ENCODE data around the gene EME2.
A peak's percentile ranks its signal among the peaks of the same experiment; 100 is the strongest.

Gene EME2

GRCh38 chr16:1769402-1770300 lies 3.0 kb upstream of the EME2 start:
- peaks cover 64% of the 10 kb centered on the region for H3K36me3 ChIP-seq (ENCODE audit: insufficient read depth, low read length)

GRCh38 chr16:1770328-1771187 lies 2.1 kb upstream of the EME2 start:
- Histone ChIP-seq H3K27me3 (ENCODE audit: insufficient read depth, low read length, poor library complexity) (no peaks in the 10 kb centered on the region), H3K4me2 (ENCODE audit: insufficient read depth, low read length) (peak overlapping the region; percentile 22; the same call in 1 of the 2 replicates), H3K4me1 (ENCODE audit: insufficient read depth, low read length) (peaks cover 31% of the 10 kb centered on the region), H3K4me3 (ENCODE audit: low read depth in 1 of 2, low read length in 2 of 2) (no peak overlapping the region), H3K27ac (ENCODE audit: low read length) (no peak overlapping the region), H4K20me1 (ENCODE audit: insufficient read depth, low read length) (peaks cover 29% of the 10 kb centered on the region), H3K9ac (ENCODE audit: low read depth, low read length) (no peak overlapping the region), H3K79me2 (ENCODE audit: insufficient read depth, low read length) (peaks cover 42% of the 10 kb centered on the region), H2AFZ (ENCODE audit: low read depth, low read length) (no peak overlapping the region), H3K36me3 (ENCODE audit: insufficient read depth, low read length) (peaks cover 64% of the 10 kb centered on the region), H3K9me3 (ENCODE audit: insufficient read depth, low read length, severe bottlenecking) (no peaks in the 10 kb centered on the region)
- DNase-seq = no peak
- no peak for ATAC-seq (ENCODE audit: insufficient read depth, low read depth)
- TF ChIP-seq CTCF (IDR thresholded peaks at IDR 0.05; ENCODE audit: borderline replicate concordance, extremely low read depth, low read length, poor library complexity, severe bottlenecking) (no peak), EZH2 (IDR thresholded peaks at IDR 0.05; ENCODE audit: borderline replicate concordance, low read depth, low read length, severe bottlenecking) (no peak)

More at GRCh38 chr16:1769402-1770300, 3.0 kb upstream of the EME2 start:
- H3K4me2 ChIP-seq (ENCODE audit: insufficient read depth, low read length) = peak overlapping the region; percentile 22; the same call in 1 of the 2 replicates
- H3K9me3 ChIP-seq (ENCODE audit: insufficient read depth, low read length, severe bottlenecking) = no peaks in the 10 kb centered on the region
- H3K4me3 ChIP-seq (ENCODE audit: low read depth in 1 of 2, low read length in 2 of 2) = no peak overlapping the region
- no peak for ATAC-seq (ENCODE audit: insufficient read depth, low read depth)
- H3K9ac ChIP-seq (ENCODE audit: low read depth, low read length) = no peak overlapping the region
- TF ChIP-seq EZH2 (IDR thresholded peaks at IDR 0.05; ENCODE audit: borderline replicate concordance, low read depth, low read length, severe bottlenecking) = no peak
- no peak overlapping the region for H2AFZ ChIP-seq (ENCODE audit: low read depth, low read length)
- peaks cover 22% of the 10 kb centered on the region for H3K4me1 ChIP-seq (ENCODE audit: insufficient read depth, low read length)
- no peaks in the 10 kb centered on the region for H3K27me3 ChIP-seq (ENCODE audit: insufficient read depth, low read length, poor library complexity)
- DNase-seq = no peak
- H3K79me2 ChIP-seq (ENCODE audit: insufficient read depth, low read length) = peaks cover 33% of the 10 kb centered on the region
- H4K20me1 ChIP-seq (ENCODE audit: insufficient read depth, low read length) = peaks cover 20% of the 10 kb centered on the region
- H3K27ac ChIP-seq (ENCODE audit: low read length) = no peak overlapping the region

GRCh38 chr16:1771188-1771863 lies 1.3 kb upstream of the EME2 start, which contains the start of gene NME3:
Gene NME3, minus strand, starts transcription at chr16:1771543. Its CDS starts 9 bp downstream, at chr16:1771534.
- H3K27me3 ChIP-seq (ENCODE audit: insufficient read depth, low read length, poor library complexity) = no peaks in the 10 kb centered on the region
- H3K9ac ChIP-seq (ENCODE audit: low read depth, low read length) = peak within 1 kb of the TSS; percentile 99
- H3K79me2 ChIP-seq (ENCODE audit: insufficient read depth, low read length) = peaks cover 44% of the 10 kb centered on the region
- H3K4me1 ChIP-seq (ENCODE audit: insufficient read depth, low read length) = peaks cover 32% of the 10 kb centered on the region
- H3K4me2 ChIP-seq (ENCODE audit: insufficient read depth, low read length) = peak within 1 kb of the TSS; percentile 98
- no peak for DNase-seq
- peaks cover 37% of the 10 kb centered on the region for H4K20me1 ChIP-seq (ENCODE audit: insufficient read depth, low read length)
- ATAC-seq (ENCODE audit: insufficient read depth, low read depth) = no peak
- peak within 1 kb of the TSS; percentile 83 for H3K27ac ChIP-seq (ENCODE audit: low read length)
- peak within 1 kb of the TSS; percentile 93; the same call in 1 of the 2 replicates for H2AFZ ChIP-seq (ENCODE audit: low read depth, low read length)
- no peaks in the 10 kb centered on the region for H3K9me3 ChIP-seq (ENCODE audit: insufficient read depth, low read length, severe bottlenecking)
- peak within 1 kb of the TSS; percentile 54 to 90; a peak in 3 of 4 replicates for H3K4me3 ChIP-seq (ENCODE audit: low read depth in 1 of 2, low read length in 2 of 2)
- H3K36me3 ChIP-seq (ENCODE audit: insufficient read depth, low read length) = peaks cover 64% of the 10 kb centered on the region
- TF ChIP-seq CTCF (IDR thresholded peaks at IDR 0.05; ENCODE audit: borderline replicate concordance, extremely low read depth, low read length, poor library complexity, severe bottlenecking) (no peak), EZH2 (IDR thresholded peaks at IDR 0.05; ENCODE audit: borderline replicate concordance, low read depth, low read length, severe bottlenecking) (no peak)
